GM18526 (cell line): ENCODE data around the gene DDOST.

ENCODE experiments used
- POLR2A ChIP-seq: IDR thresholded peaks from 3 replicates; pipeline ENCODE4 v1.6.1; 2011; ENCODE audit not compliant: insufficient read length; ENCODE audit errors: extremely low read depth

DDOST gene

GRCh38 chr1:20678599-20678998 is 17.4 kb upstream of the DDOST start:
- TF ChIP-seq POLR2A: no peak

- no peak for TF ChIP-seq POLR2A
These were observed 11.1 kb upstream of the DDOST start for GRCh38 chr1:20672265-20672632.

GRCh38 chr1:20670936-20671335 is 9.8 kb upstream of the DDOST start:
- TF ChIP-seq POLR2A: no peak

- TF ChIP-seq POLR2A: no peak
These were observed 7.4 kb upstream of the DDOST start for GRCh38 chr1:20668581-20668980.

- TF ChIP-seq POLR2A: no peak
These were observed 5.6 kb upstream of the DDOST start for GRCh38 chr1:20666804-20667203.

GRCh38 chr1:20666146-20666545 is 5.0 kb upstream of the DDOST start:
- TF ChIP-seq POLR2A: no peak

GRCh38 chr1:20665726-20666125 is 4.6 kb upstream of the DDOST start:
- no peak for TF ChIP-seq POLR2A

- no peak for TF ChIP-seq POLR2A
These were observed 3.0 kb upstream of the DDOST start for GRCh38 chr1:20663969-20664715.

GRCh38 chr1:20663365-20663764 is 2.2 kb upstream of the DDOST start:
- TF ChIP-seq POLR2A: no peak

GRCh38 chr1:20662110-20662475 is 924 bp upstream of the DDOST start:
- TF ChIP-seq POLR2A: no peak

GRCh38 chr1:20660847-20661206 is 342 bp downstream of the DDOST start:
- TF ChIP-seq POLR2A: no peak

GRCh38 chr1:20660363-20660762 is 806 bp downstream of the DDOST start:
- TF ChIP-seq POLR2A: no peak

GRCh38 chr1:20658166-20658915 is 2.8 kb downstream of the DDOST start:
- no peak for TF ChIP-seq POLR2A

- TF ChIP-seq POLR2A: no peak
These were observed 4.1 kb downstream of the DDOST start for GRCh38 chr1:20657024-20657423.

- no peak for TF ChIP-seq POLR2A
These were observed 7.0 kb downstream of the DDOST start for GRCh38 chr1:20654104-20654690.

GRCh38 chr1:20652300-20652699 is 8.9 kb downstream of the DDOST start:
- no peak for TF ChIP-seq POLR2A

GRCh38 chr1:20648946-20649345 is 12.2 kb downstream of the DDOST start:
- TF ChIP-seq POLR2A: no peak

GRCh38 chr1:20648438-20648837 is 12.7 kb downstream of the DDOST start:
- TF ChIP-seq POLR2A: no peak
